Smooth muscle cell of the brain vasculature (primary cell): ENCODE results near the gene VWA3B.
"Not testable (repeated sequence)": the region's sequence is repeated elsewhere in the genome, so short reads cannot be mapped to it uniquely, and the experiment has no call there.

Experiments used
- DNase-seq: peaks from one replicate; pipeline ENCODE4 v3.0.0-alpha.2; 2012; ENCODE audit warnings: low read depth, low spot score

Gene VWA3B

GRCh38 chr2:98245491-98245890 lies 158.5 kb downstream of the VWA3B start:
- DNase-seq: no peak

GRCh38 chr2:98247383-98247782 lies 160.4 kb downstream of the VWA3B start:
- no peak for DNase-seq

- DNase-seq: no peak
These were observed 165.2 kb downstream of the VWA3B start for GRCh38 chr2:98252038-98252773.

GRCh38 chr2:98253461-98254070 lies 166.6 kb downstream of the VWA3B start:
- no peak for DNase-seq

- DNase-seq: no peak
These were observed 167.6 kb downstream of the VWA3B start for GRCh38 chr2:98254504-98255059.

GRCh38 chr2:98258906-98259305 lies 171.9 kb downstream of the VWA3B start:
- no peak for DNase-seq

- DNase-seq: no peak
These were observed 176.4 kb downstream of the VWA3B start for GRCh38 chr2:98263362-98263761.

- not testable (repeated sequence) for DNase-seq
These were observed 181.3 kb downstream of the VWA3B start for GRCh38 chr2:98268225-98268624.

GRCh38 chr2:98269274-98269673 lies 182.3 kb downstream of the VWA3B start:
- no peak for DNase-seq

GRCh38 chr2:98269830-98270229 lies 182.9 kb downstream of the VWA3B start:
- DNase-seq: no peak

- no peak for DNase-seq
These were observed 190.3 kb downstream of the VWA3B start for GRCh38 chr2:98277162-98277859.

GRCh38 chr2:98278074-98278473 lies 191.1 kb downstream of the VWA3B start:
- DNase-seq: no peak

GRCh38 chr2:98280376-98281102 lies 193.6 kb downstream of the VWA3B start:
- DNase-seq: no peak

- no peak for DNase-seq
These were observed 194.6 kb downstream of the VWA3B start for GRCh38 chr2:98281607-98282006.

- no peak for DNase-seq
These were observed 195.1 kb downstream of the VWA3B start for GRCh38 chr2:98282109-98282508.

- DNase-seq: no peak
These were observed 206.1 kb downstream of the VWA3B start for GRCh38 chr2:98293030-98293429.

- DNase-seq: no peak
These were observed 207.1 kb downstream of the VWA3B start for GRCh38 chr2:98293931-98294687.

GRCh38 chr2:98294711-98295110 lies 207.7 kb downstream of the VWA3B start:
- no peak for DNase-seq

GRCh38 chr2:98295275-98295674 lies 208.3 kb downstream of the VWA3B start:
- DNase-seq: no peak

GRCh38 chr2:98295721-98296414 lies 208.9 kb downstream of the VWA3B start:
- no peak for DNase-seq
